Astrocyte (in vitro differentiated cells and primary cell): ENCODE results near the gene CHN2. TPM values are rescaled to one million over a fixed set of nuclear protein-coding genes. Genes with fewer than 3 reads are reported as not detected.

Experiments used
- DNase-seq: peaks from one replicate; pipeline ENCODE4 v3.0.0-alpha.2; 2010; ENCODE audit warnings: low read depth
- FAIRE-seq: peaks from 2 replicates; lab custom pipeline; 2011; peaks lifted over from hg19 to GRCh38; lab: Jason Lieb, UNC
- H2AFZ ChIP-seq: 2 replicates; pipeline ENCODE4 v1.6.0; 2012; ENCODE audit warnings: low read depth, low read length, inconsistent platforms
- H3K27ac ChIP-seq: 2 replicates; pipeline ENCODE4 v1.5.1; 2011; ENCODE audit warnings: low read depth, low read length, inconsistent platforms
- H3K27me3 ChIP-seq: 2 replicates; pipeline ENCODE4 v1.6.0; 2011; ENCODE audit warnings: low read length, inconsistent platforms; ENCODE audit not compliant: insufficient read depth
- H3K36me3 ChIP-seq: 2 replicates; pipeline ENCODE4 v1.5.1; 2011; ENCODE audit warnings: low read length, inconsistent platforms; ENCODE audit not compliant: insufficient read depth
- H3K4me1 ChIP-seq: 2 replicates; pipeline ENCODE4 v1.5.1; 2011; ENCODE audit warnings: low read length, inconsistent platforms; ENCODE audit not compliant: insufficient read depth
- H3K4me2 ChIP-seq: 2 replicates; pipeline ENCODE4 v1.6.0; 2012; ENCODE audit warnings: low read length, inconsistent platforms
- H3K4me3 ChIP-seq: 2 replicates; pipeline ENCODE4 v1.5.1; 2011; ENCODE audit warnings: low read depth, mild to moderate bottlenecking, low read length, inconsistent platforms; ENCODE audit not compliant: insufficient read depth
- H3K79me2 ChIP-seq: 2 replicates; pipeline ENCODE4 v1.6.0; 2012; ENCODE audit warnings: mild to moderate bottlenecking, low read length, inconsistent platforms; ENCODE audit not compliant: insufficient read depth
- H3K9ac ChIP-seq: 2 replicates; pipeline ENCODE4 v1.6.0; 2012; ENCODE audit warnings: mild to moderate bottlenecking, low read length, inconsistent platforms
- H3K9me3 ChIP-seq: 2 replicates; pipeline ENCODE4 v1.5.1; 2012; ENCODE audit warnings: low read depth, mild to moderate bottlenecking, low read length, inconsistent platforms; ENCODE audit not compliant: insufficient read depth
- H4K20me1 ChIP-seq: 2 replicates; pipeline ENCODE4 v1.6.0; 2012; ENCODE audit warnings: low read length, inconsistent platforms; ENCODE audit not compliant: insufficient read depth
- H3K27ac Mint-ChIP-seq: one replicate; pipeline ENCODE4 v1.8.0; 2021; ENCODE audit warnings: mild to moderate bottlenecking, mixed read lengths; ENCODE audit not compliant: unreplicated experiment
- H3K27me3 Mint-ChIP-seq: one replicate; pipeline ENCODE4 v1.8.0; 2021; ENCODE audit warnings: low read depth, mixed read lengths; ENCODE audit not compliant: unreplicated experiment
- H3K36me3 Mint-ChIP-seq: one replicate; pipeline ENCODE4 v1.8.0; 2021; ENCODE audit warnings: low read depth, mixed read lengths; ENCODE audit not compliant: unreplicated experiment
- H3K4me1 Mint-ChIP-seq: one replicate; pipeline ENCODE4 v1.8.0; 2021; ENCODE audit warnings: low read depth, mixed read lengths; ENCODE audit not compliant: unreplicated experiment
- H3K4me3 Mint-ChIP-seq: one replicate; pipeline ENCODE4 v1.8.0; 2021; ENCODE audit warnings: mild to moderate bottlenecking, moderate library complexity, mixed read lengths; ENCODE audit not compliant: unreplicated experiment
- H3K9me3 Mint-ChIP-seq: one replicate; pipeline ENCODE4 v1.8.0; 2021; ENCODE audit warnings: mild to moderate bottlenecking, mixed read lengths; ENCODE audit not compliant: unreplicated experiment
- EZH2 ChIP-seq: IDR thresholded peaks from 2 replicates; pipeline ENCODE4 v1.6.1; 2012; ENCODE audit warnings: mild to moderate bottlenecking, low read length, inconsistent platforms; ENCODE audit not compliant: insufficient read depth
- total RNA-seq: library from RNA; stranded (reverse); gene quantifications from 2 replicates; pipeline ENCODE4 v1.2.1, GENCODE V29; 2021
- TF ChIP-seq, protein P1 (sequence below): IDR thresholded peaks from 2 replicates; pipeline ENCODE4 v1.5.1; 2011; ENCODE audit warnings: low read depth, mild to moderate bottlenecking, inconsistent platforms, low read length, moderate library complexity; ENCODE audit not compliant: insufficient read depth

Gene CHN2
- total RNA-seq, 1 donor from 2014 or later = 2.5 TPM

DNA sequence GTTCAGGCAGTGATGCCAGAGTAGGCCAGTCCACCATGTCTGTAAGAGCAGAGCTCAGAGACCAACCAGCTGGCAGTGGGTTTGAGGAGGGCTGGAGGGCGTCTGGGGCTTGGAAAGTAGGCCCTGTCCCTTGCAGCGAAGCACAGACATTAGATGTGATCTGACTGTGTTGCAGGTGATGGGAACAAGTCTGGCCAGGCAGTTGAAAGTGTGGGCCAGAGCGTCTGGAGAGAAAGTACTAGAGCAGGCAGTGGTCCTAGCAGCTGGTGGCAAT lies 53.3 kb downstream of the CHN2 start:
- H3K27ac ChIP-seq = no peak overlapping the region
- Mint-ChIP-seq H3K9me3 (peaks cover 3% of the 10 kb centered on the region), H3K4me3 (no peak overlapping the region), H3K36me3 (no peaks in the 10 kb centered on the region), H3K4me1 (no peaks in the 10 kb centered on the region), H3K27me3 (peaks cover 18% of the 10 kb centered on the region), H3K27ac (no peak overlapping the region)
- DNase-seq = no peak
- H3K4me3 ChIP-seq = no peak overlapping the region
- H3K9me3 ChIP-seq = no peaks in the 10 kb centered on the region
- H4K20me1 ChIP-seq = no peaks in the 10 kb centered on the region
- FAIRE-seq = no peak
- no peak overlapping the region for H3K4me2 ChIP-seq
- no peaks in the 10 kb centered on the region for H3K36me3 ChIP-seq
- no peaks in the 10 kb centered on the region for H3K79me2 ChIP-seq
- no peaks in the 10 kb centered on the region for H3K4me1 ChIP-seq
- H3K27me3 ChIP-seq = peaks cover 4% of the 10 kb centered on the region
- H2AFZ ChIP-seq = no peak overlapping the region
- no peak overlapping the region for H3K9ac ChIP-seq
- TF ChIP-seq, protein P1, sequence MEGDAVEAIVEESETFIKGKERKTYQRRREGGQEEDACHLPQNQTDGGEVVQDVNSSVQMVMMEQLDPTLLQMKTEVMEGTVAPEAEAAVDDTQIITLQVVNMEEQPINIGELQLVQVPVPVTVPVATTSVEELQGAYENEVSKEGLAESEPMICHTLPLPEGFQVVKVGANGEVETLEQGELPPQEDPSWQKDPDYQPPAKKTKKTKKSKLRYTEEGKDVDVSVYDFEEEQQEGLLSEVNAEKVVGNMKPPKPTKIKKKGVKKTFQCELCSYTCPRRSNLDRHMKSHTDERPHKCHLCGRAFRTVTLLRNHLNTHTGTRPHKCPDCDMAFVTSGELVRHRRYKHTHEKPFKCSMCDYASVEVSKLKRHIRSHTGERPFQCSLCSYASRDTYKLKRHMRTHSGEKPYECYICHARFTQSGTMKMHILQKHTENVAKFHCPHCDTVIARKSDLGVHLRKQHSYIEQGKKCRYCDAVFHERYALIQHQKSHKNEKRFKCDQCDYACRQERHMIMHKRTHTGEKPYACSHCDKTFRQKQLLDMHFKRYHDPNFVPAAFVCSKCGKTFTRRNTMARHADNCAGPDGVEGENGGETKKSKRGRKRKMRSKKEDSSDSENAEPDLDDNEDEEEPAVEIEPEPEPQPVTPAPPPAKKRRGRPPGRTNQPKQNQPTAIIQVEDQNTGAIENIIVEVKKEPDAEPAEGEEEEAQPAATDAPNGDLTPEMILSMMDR = no peak
- no peak for TF ChIP-seq EZH2

DNA sequence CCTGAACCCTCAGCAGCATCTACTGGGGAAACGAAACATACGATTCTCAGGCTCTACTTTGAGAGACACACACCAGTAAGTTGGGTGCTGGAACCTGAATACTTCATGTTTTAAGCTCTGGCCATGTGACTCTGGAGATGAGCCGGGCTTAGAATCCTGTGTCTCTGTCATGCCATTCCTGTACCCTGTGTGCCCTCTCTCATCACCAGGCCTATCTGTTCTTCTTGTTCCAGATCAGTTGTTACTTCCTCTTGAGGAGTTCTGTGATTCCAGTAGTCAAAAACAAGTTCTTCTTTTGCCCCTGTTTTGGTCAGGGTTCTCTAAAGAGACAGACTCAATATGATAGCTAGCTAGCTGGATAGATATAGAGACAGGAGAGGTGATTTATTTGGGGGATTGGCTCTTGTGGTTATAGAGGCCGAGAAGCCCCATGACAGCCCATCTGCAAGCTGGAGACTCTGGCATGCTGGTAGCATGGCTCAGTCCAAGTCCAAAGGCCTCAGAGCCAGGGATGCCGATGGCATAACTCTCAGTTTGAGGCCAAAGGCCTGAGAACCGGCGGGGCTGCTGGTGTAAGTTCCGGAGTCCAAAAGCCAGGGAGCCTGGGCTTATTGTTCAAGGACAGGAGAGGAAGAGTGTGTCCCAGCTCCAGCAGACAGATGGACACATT lies 54.3 kb downstream of the CHN2 start:
- Histone ChIP-seq H4K20me1 (no peaks in the 10 kb centered on the region), H3K27me3 (peaks cover 4% of the 10 kb centered on the region), H2AFZ (no peak overlapping the region), H3K36me3 (no peaks in the 10 kb centered on the region), H3K9ac (no peak overlapping the region), H3K4me2 (no peak overlapping the region), H3K79me2 (no peaks in the 10 kb centered on the region), H3K9me3 (no peaks in the 10 kb centered on the region), H3K4me1 (no peaks in the 10 kb centered on the region), H3K4me3 (no peak overlapping the region), H3K27ac (no peak overlapping the region)
- Mint-ChIP-seq H3K27me3 (peaks cover 18% of the 10 kb centered on the region), H3K9me3 (peaks cover 3% of the 10 kb centered on the region), H3K27ac (no peak overlapping the region), H3K4me3 (no peak overlapping the region), H3K36me3 (no peaks in the 10 kb centered on the region), H3K4me1 (no peaks in the 10 kb centered on the region)
- DNase-seq (no peak), FAIRE-seq (no peak)
- TF ChIP-seq, protein P1 = no peak

DNA sequence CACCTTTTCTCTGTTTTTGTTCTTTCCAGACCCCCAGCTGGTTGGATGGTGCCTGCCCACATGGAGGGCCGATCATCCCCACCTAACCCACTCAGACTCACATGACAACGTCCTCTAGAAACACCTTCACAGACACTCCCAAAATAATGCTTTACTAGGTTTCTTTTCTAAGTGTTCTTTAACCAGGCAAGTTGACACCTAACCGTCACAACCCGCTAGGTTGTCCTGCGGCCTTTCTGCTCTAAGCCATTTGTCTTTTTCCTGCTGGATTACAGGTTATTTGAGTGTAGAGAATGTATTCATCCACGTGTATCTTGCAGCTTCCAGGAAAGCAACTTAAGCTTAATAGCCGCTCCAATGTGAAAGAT lies 54.8 kb downstream of the CHN2 start:
- DNase-seq = no peak
- no peak overlapping the region for H3K27ac ChIP-seq
- no peaks in the 10 kb centered on the region for H3K4me1 Mint-ChIP-seq

More for the DNA sequence above, 54.8 kb downstream of the CHN2 start:
- H3K36me3 ChIP-seq = no peaks in the 10 kb centered on the region
- no peak for TF ChIP-seq EZH2
- TF ChIP-seq, protein P1 = no peak
- no peaks in the 10 kb centered on the region for H3K36me3 Mint-ChIP-seq
- H4K20me1 ChIP-seq = no peaks in the 10 kb centered on the region
- no peaks in the 10 kb centered on the region for H3K4me1 ChIP-seq
- H3K27ac Mint-ChIP-seq = no peak overlapping the region
- H3K27me3 ChIP-seq = peaks cover 4% of the 10 kb centered on the region
- peaks cover 18% of the 10 kb centered on the region for H3K27me3 Mint-ChIP-seq
- H3K9ac ChIP-seq = no peak overlapping the region
- FAIRE-seq = no peak
- H3K4me2 ChIP-seq = no peak overlapping the region
- H3K4me3 ChIP-seq = no peak overlapping the region
- peaks cover 3% of the 10 kb centered on the region for H3K9me3 Mint-ChIP-seq
- no peaks in the 10 kb centered on the region for H3K79me2 ChIP-seq
- no peaks in the 10 kb centered on the region for H3K9me3 ChIP-seq
- no peak overlapping the region for H2AFZ ChIP-seq
- H3K4me3 Mint-ChIP-seq = no peak overlapping the region
